Activated CD4-positive, alpha-beta T cell treated with anti-CD3 and anti-CD28 coated beads, Interleukin-2, amount 10 ng/mL, durations not matched to agents 7 days and 5 days (primary cell): ENCODE data around the gene MON1A. TPM values are rescaled to one million over a fixed set of nuclear protein-coding genes. Genes with fewer than 3 reads are reported as not detected.

Experiments used
- CTCF ChIA-PET: fragments of 350-600 bp; sonication (Branson Sonifier 250); formaldehyde crosslinking; loops from one replicate; lab custom pipeline; 2021; ENCODE audit warnings: antibody characterized with exemption; lab: Charles Lee
- POLR2A ChIA-PET: fragments of 350-600 bp; sonication (Branson Sonifier 250); formaldehyde crosslinking; loops from one replicate; lab custom pipeline; 2021; ENCODE audit warnings: antibody characterized with exemption; lab: Charles Lee
- DNase-seq: peaks from one replicate; pipeline ENCODE4 v3.0.0-alpha.2; 2020
- H3K27ac Mint-ChIP-seq: one replicate; pipeline ENCODE4 v1.8.0; 2021; ENCODE audit warnings: mild to moderate bottlenecking, moderate library complexity, mixed read lengths
- H3K27me3 Mint-ChIP-seq: one replicate; pipeline ENCODE4 v1.8.0; 2021; ENCODE audit warnings: mixed read lengths
- H3K36me3 Mint-ChIP-seq: one replicate; pipeline ENCODE4 v1.8.0; 2021; ENCODE audit warnings: low read depth, mixed read lengths
- H3K4me1 Mint-ChIP-seq: one replicate; pipeline ENCODE4 v1.8.0; 2021; ENCODE audit warnings: mixed read lengths
- H3K4me3 Mint-ChIP-seq: one replicate; pipeline ENCODE4 v1.8.0; 2021; ENCODE audit warnings: mild to moderate bottlenecking, moderate library complexity, mixed read lengths
- H3K9me3 Mint-ChIP-seq: one replicate; pipeline ENCODE4 v1.8.0; 2021; ENCODE audit warnings: mixed read lengths
- total RNA-seq, 2 experiments: library from RNA; stranded (reverse); gene quantifications; one replicate each; pipeline ENCODE4 v1.2.3, GENCODE V29; 2021

Gene MON1A
- total RNA-seq, 2 experiments from 2014 or later = 12.8 to 14.1 TPM

DNA sequence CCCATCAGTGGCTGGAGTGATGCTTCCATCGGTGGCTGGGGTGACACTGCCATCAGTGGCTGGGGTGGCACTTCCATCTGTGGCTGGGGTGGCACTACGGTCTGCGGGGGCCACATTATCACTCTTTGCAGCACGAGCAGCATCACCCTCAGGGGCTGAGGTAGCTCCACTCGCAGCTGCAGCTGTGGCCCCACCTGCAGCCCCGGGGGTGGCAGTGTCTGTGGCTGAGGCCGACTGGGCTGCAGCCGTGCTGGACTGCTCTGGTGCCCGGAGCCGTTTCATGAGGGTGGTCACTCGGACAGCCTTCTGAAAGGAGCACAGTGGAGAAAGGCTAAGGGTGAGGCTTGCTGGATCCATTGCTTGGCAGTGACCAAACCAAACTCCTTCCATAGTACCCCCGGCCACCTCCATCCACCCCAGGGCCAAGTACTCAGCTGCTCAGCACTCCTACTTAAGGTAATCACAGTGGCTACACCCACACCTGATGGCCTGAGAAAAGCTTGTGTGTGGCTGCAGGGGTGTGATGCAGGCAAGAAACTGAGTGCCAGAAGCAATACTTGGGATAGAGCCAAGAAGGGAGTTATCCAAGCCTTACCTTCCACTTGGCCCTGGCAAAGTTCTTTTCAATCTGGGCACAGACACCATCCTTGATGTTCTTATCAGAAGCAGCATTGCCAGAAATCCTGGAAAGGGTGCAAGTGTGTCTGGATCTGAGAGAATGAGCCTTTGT is 69.9 kb downstream of the MON1A start:
- no peak overlapping the region for H3K27ac Mint-ChIP-seq
- CTCF ChIA-PET = interaction anchor here (1.1 to 2.1 kb wide), 2 partner anchors 10 to 21 kb away, joined by 3 to 5 read pairs; partner anchors contain the start of gene CAMKV

More for the DNA sequence above, 69.9 kb downstream of the MON1A start:
- Mint-ChIP-seq H3K4me3 (no peak overlapping the region), H3K4me1 (peaks cover 18% of the 10 kb centered on the region), H3K27me3 (peaks cover 9% of the 10 kb centered on the region), H3K36me3 (peaks cover 2% of the 10 kb centered on the region), H3K9me3 (no peaks in the 10 kb centered on the region)
- no peak for DNase-seq
- POLR2A ChIA-PET = no interaction called here

Other genes with a start within 250 kb of the MON1A start
- 10 to 100 TPM in 1 of 2 experiments, 1 to 10 TPM in 1; 8.4 to 10.0 TPM for gene MST1, start 240.3 kb downstream of the MON1A start, total RNA-seq
- 10 to 100 TPM; 47.5 to 49.2 TPM for gene RNF123, start 240.3 kb downstream of the MON1A start, total RNA-seq
- under 1 TPM in 1 of 2 experiments, not detected in 1; 0.30 TPM for gene AMIGO3, start 210.1 kb downstream of the MON1A start, total RNA-seq
- gene GMPPB, start 205.9 kb downstream of the MON1A start, total RNA-seq = 10 to 100 TPM; 36.5 to 46.0 TPM
- gene IP6K1, start 143.3 kb downstream of the MON1A start, total RNA-seq = 10 to 100 TPM; 35.7 to 38.9 TPM
- gene CDHR4, start 129.9 kb downstream of the MON1A start, total RNA-seq = under 1 TPM in 1 of 2 experiments, not detected in 1; 0.08 TPM
- under 1 TPM; 0.46 to 0.60 TPM for gene INKA1, start 126.5 kb downstream of the MON1A start, total RNA-seq
- 100 to 1,000 TPM; 249 to 256 TPM for gene UBA7, start 115.9 kb downstream of the MON1A start, total RNA-seq
- 10 to 100 TPM; 30.9 to 31.0 TPM for gene TRAIP, start 73.2 kb downstream of the MON1A start, total RNA-seq
- not detected for gene CAMKV, start 59.9 kb downstream of the MON1A start, total RNA-seq
- 1 to 10 TPM; 4.1 to 5.2 TPM for gene MST1R, start 25.9 kb downstream of the MON1A start, total RNA-seq
- 100 to 1,000 TPM in 1 of 2 experiments, 10 to 100 TPM in 1; 87.7 to 105 TPM for gene RBM6, start 10.3 kb upstream of the MON1A start, total RNA-seq
- 100 to 1,000 TPM; 212 to 215 TPM for gene RBM5, start 159.1 kb upstream of the MON1A start, total RNA-seq
- not detected for gene SEMA3F, start 225.5 kb upstream of the MON1A start, total RNA-seq